ENCODE data around the gene FAAP100. TPM values are rescaled to one million over a fixed set of nuclear protein-coding genes. Genes with fewer than 3 reads are reported as not detected.

Gene FAAP100
- total and polyA plus RNA-seq, 2 donors (not counting 1 experiment from before 2014, with no cell fraction given), result 62.0 to 72.7 TPM

- no peak for ATAC-seq (ENCODE audit: low read depth)
- Histone ChIP-seq H4K20me1 (ENCODE audit: control insufficient read depth, insufficient read depth, low read length, poor library complexity, severe bottlenecking) (peaks cover 23% of the 10 kb centered on the region), H3K79me2 (ENCODE audit: control insufficient read depth, insufficient read depth, low read length) (peaks cover 44% of the 10 kb centered on the region), H3K4me3 (ENCODE audit: control extremely low read depth in 1 of 5, extremely low read depth in 1 of 5, insufficient read depth in 1 of 5, low read depth in 2 of 5, low read length in 4 of 5) (no peak overlapping the region), H3K36me3 (replicated peaks in 1 of 2; ENCODE audit: control extremely low read depth in 1 of 2, control insufficient read depth in 1 of 2, extremely low read depth in 1 of 2, insufficient read depth in 2 of 2, low read length in 1 of 2) (no peaks in the 10 kb centered on the region), H3K9me3 (ENCODE audit: control extremely low read depth in 1 of 3, control insufficient read depth in 2 of 3, insufficient read depth in 1 of 3, low read length in 2 of 3) (no peaks in the 10 kb centered on the region), H3K27ac (ENCODE audit: low read length in 2 of 2) (no peak overlapping the region), H3K9ac (ENCODE audit: low read length) (no peak overlapping the region), H2AFZ (ENCODE audit: insufficient read depth, low read depth, low read length, poor library complexity, severe bottlenecking) (no peak overlapping the region), H3K27me3 (replicated peaks in 1 of 4; ENCODE audit: control extremely low read depth in 1 of 4, control insufficient read depth in 3 of 4, insufficient read depth in 4 of 4, low read length in 3 of 4) (peaks cover 0 to 13% (median 2%) of the 10 kb centered on the region in 4 experiments), H3K4me2 (replicated peaks; ENCODE audit: low read depth, low read length, poor library complexity, severe bottlenecking) (no peak overlapping the region), H3K4me1 (ENCODE audit: control insufficient read depth in 2 of 2, insufficient read depth in 2 of 2, low read length in 2 of 2) (peaks cover 20 to 31% of the 10 kb centered on the region in 2 donors)
- no peaks in the 10 kb centered on the region for H3K9me3 Mint-ChIP-seq (ENCODE audit: insufficient read depth)
- ChIA-PET POLR2A (no interaction called here), CTCF (interaction anchor here (0.6 to 7.3 kb wide), 4 partner anchors 10 to 270 kb away, joined by 3 to 75 read pairs (median 4); partner anchors contain the start of gene ACTG1)
- H3K4me3 Mint-ChIP-seq, result no peak overlapping the region
- H3K27ac Mint-ChIP-seq, result no peak overlapping the region
- TF ChIP-seq EZH2 (IDR thresholded peaks at IDR 0.05; ENCODE audit: borderline replicate concordance, insufficient read depth, low read depth, low read length, poor library complexity, severe bottlenecking), result no peak
- TF ChIP-seq, protein P1, sequence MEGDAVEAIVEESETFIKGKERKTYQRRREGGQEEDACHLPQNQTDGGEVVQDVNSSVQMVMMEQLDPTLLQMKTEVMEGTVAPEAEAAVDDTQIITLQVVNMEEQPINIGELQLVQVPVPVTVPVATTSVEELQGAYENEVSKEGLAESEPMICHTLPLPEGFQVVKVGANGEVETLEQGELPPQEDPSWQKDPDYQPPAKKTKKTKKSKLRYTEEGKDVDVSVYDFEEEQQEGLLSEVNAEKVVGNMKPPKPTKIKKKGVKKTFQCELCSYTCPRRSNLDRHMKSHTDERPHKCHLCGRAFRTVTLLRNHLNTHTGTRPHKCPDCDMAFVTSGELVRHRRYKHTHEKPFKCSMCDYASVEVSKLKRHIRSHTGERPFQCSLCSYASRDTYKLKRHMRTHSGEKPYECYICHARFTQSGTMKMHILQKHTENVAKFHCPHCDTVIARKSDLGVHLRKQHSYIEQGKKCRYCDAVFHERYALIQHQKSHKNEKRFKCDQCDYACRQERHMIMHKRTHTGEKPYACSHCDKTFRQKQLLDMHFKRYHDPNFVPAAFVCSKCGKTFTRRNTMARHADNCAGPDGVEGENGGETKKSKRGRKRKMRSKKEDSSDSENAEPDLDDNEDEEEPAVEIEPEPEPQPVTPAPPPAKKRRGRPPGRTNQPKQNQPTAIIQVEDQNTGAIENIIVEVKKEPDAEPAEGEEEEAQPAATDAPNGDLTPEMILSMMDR (IDR thresholded peaks at IDR 0.05), result no peak
- no peaks in the 10 kb centered on the region for H3K27me3 Mint-ChIP-seq
- intact Hi-C loops (cut with micrococcal nuclease), result no loop called here
- WGBS (ENCODE audit: insufficient coverage), result 71% methylated on average over 20 of the region's 26 CpGs
- peaks cover 18% of the 10 kb centered on the region for H3K4me1 Mint-ChIP-seq
- DNase-seq, result peak; percentile 50
Observed at GRCh38 chr17:81522491-81523401, 29.4 kb downstream of the FAAP100 start.

Data from B cell (primary cell).